GM21423 (cell line): ENCODE results near the gene VPS9D1.

Experiments
- ATAC-seq: cut with Tn5 transposase; IDR thresholded peaks from one replicate; pipeline ENCODE4 v1.9.1; 2021; ENCODE audit warnings: mild to moderate bottlenecking, moderate library complexity; ENCODE audit not compliant: unreplicated experiment

Gene VPS9D1

GRCh38 chr16:89732918-89733242, 12.2 kb upstream of the VPS9D1 start:
- ATAC-seq, result no peak

GRCh38 chr16:89732142-89732917, 11.6 kb upstream of the VPS9D1 start:
- ATAC-seq, result no peak

GRCh38 chr16:89730610-89731234, 10.0 kb upstream of the VPS9D1 start:
- no peak for ATAC-seq

GRCh38 chr16:89729863-89730593, 9.3 kb upstream of the VPS9D1 start:
- ATAC-seq, result no peak

- ATAC-seq, result no peak
Observed at GRCh38 chr16:89729293-89729692, 8.6 kb upstream of the VPS9D1 start.

- ATAC-seq, result no peak
Observed at GRCh38 chr16:89727406-89728120, 6.9 kb upstream of the VPS9D1 start.

GRCh38 chr16:89723279-89724250, 2.9 kb upstream of the VPS9D1 start:
- ATAC-seq, result no peak

GRCh38 chr16:89722392-89723278, 1.9 kb upstream of the VPS9D1 start:
- no peak for ATAC-seq

GRCh38 chr16:89721546-89722391, 1.1 kb upstream of the VPS9D1 start:
- ATAC-seq, result peak; percentile 29

- peak; percentile 21 for ATAC-seq
Observed at GRCh38 chr16:89720551-89720812, 216 bp downstream of the VPS9D1 start.

- no peak for ATAC-seq
Observed at GRCh38 chr16:89717688-89718505, 2.8 kb downstream of the VPS9D1 start.

GRCh38 chr16:89716916-89717687, 3.6 kb downstream of the VPS9D1 start:
- no peak for ATAC-seq

GRCh38 chr16:89716493-89716892, 4.2 kb downstream of the VPS9D1 start:
- no peak for ATAC-seq

- ATAC-seq, result no peak
Observed at GRCh38 chr16:89712274-89712781, 8.4 kb downstream of the VPS9D1 start.

- ATAC-seq, result peak; percentile 48
Observed at GRCh38 chr16:89711601-89712273, 9.0 kb downstream of the VPS9D1 start.
